SU-DHL-6 (cell line): Measurements from ENCODE around the gene HEATR1.

Experiments
- H2AFZ ChIP-seq: fragments of 200-600 bp; sonication (generic); 2 replicates; pipeline ENCODE4 v1.6.1; 2014; ENCODE audit warnings: low read depth, mild to moderate bottlenecking, moderate library complexity, mixed read lengths, antibody characterized with exemption, low read length; ENCODE audit not compliant: severe bottlenecking
- H3F3A ChIP-seq: fragments of 200-600 bp; shearing (Covaris generic); 2 replicates; pipeline ENCODE4 v1.6.0; 2016; ENCODE audit warnings: antibody characterized with exemption, mild to moderate bottlenecking; ENCODE audit not compliant: insufficient read depth
- H3K27ac ChIP-seq: fragments of 200-600 bp; sonication (generic); 2 replicates; pipeline ENCODE4 v1.5.1; 2016; ENCODE audit warnings: low read depth, mild to moderate bottlenecking, low read length, moderate library complexity, mixed read lengths
- H3K27me3 ChIP-seq: fragments of 200-600 bp; sonication (generic), shearing (Covaris generic); 2 replicates; pipeline ENCODE4 v1.6.0; 2014; ENCODE audit warnings: mild to moderate bottlenecking, low read length
- H3K36me3 ChIP-seq: fragments of 200-600 bp; sonication (generic); 2 replicates; pipeline ENCODE4 v1.6.1; 2014; ENCODE audit warnings: mild to moderate bottlenecking, low read length, mixed read lengths
- H3K4me2 ChIP-seq: fragments of 300-600, 200-600 bp; shearing (Covaris generic), sonication (generic); 2 replicates; pipeline ENCODE4 v1.6.0; 2014; ENCODE audit warnings: low read length, low read depth, mild to moderate bottlenecking; ENCODE audit not compliant: poor library complexity, severe bottlenecking
- H3K4me3 ChIP-seq: fragments of 200-600 bp; sonication (generic); 2 replicates; pipeline ENCODE4 v1.5.1; 2014; ENCODE audit warnings: antibody characterized with exemption, low read length, mild to moderate bottlenecking, mixed read lengths; ENCODE audit not compliant: insufficient read depth, poor library complexity, severe bottlenecking
- H3K79me2 ChIP-seq: fragments of 200-600 bp; sonication (generic); 2 replicates; pipeline ENCODE4 v1.6.1; 2014; ENCODE audit warnings: mild to moderate bottlenecking, low read length, moderate library complexity; ENCODE audit not compliant: insufficient read depth
- H3K9ac ChIP-seq: fragments of 200-600 bp; sonication (generic); 2 replicates; pipeline ENCODE4 v1.7.0; 2014; ENCODE audit warnings: mild to moderate bottlenecking, low read length
- H3K9me2 ChIP-seq: fragments of 200-600 bp; sonication (generic); replicated peaks from 2 replicates; pipeline ENCODE4 v1.6.1; 2014; ENCODE audit warnings: low read length; ENCODE audit not compliant: insufficient read depth
- H3K9me3 ChIP-seq: fragments of 200-600 bp; sonication (generic); 2 replicates; pipeline ENCODE4 v1.6.1; 2014; ENCODE audit warnings: low read length, mixed read lengths; ENCODE audit not compliant: insufficient read depth
- H4K20me1 ChIP-seq: fragments of 200-600 bp; sonication (generic); 2 replicates; pipeline ENCODE4 v1.6.1; 2014; ENCODE audit warnings: low read depth, mild to moderate bottlenecking, antibody characterized with exemption, low read length, moderate library complexity, mixed read lengths
- CTCF ChIP-seq: fragments of 200-600 bp; sonication (generic); IDR thresholded peaks from one replicate; pipeline ENCODE4 v1.5.1; 2017; ENCODE audit warnings: antibody characterized with exemption, mild to moderate bottlenecking, low read length, moderate library complexity; ENCODE audit not compliant: insufficient read depth, poor library complexity, severe bottlenecking
- EZH2phosphoT487 ChIP-seq: fragments of 200-600 bp; sonication (generic), shearing (Covaris generic); conservative IDR thresholded peaks from 2 replicates; pipeline ENCODE4 v1.6.1; 2018; ENCODE audit warnings: mild to moderate bottlenecking, antibody characterized with exemption, low read length, moderate library complexity, mixed read lengths

The HEATR1 gene

GRCh38 chr1:236511735-236512418 lies 92.4 kb downstream of the HEATR1 start:
- no peaks in the 10 kb centered on the region for H3K9me3 ChIP-seq

GRCh38 chr1:236509647-236510401 lies 94.5 kb downstream of the HEATR1 start:
- Histone ChIP-seq H3K79me2 (no peaks in the 10 kb centered on the region), H3F3A (no peaks in the 10 kb centered on the region), H3K9ac (no peak overlapping the region), H3K27me3 (no peaks in the 10 kb centered on the region), H3K4me2 (no peak overlapping the region), H3K27ac (no peak overlapping the region), H2AFZ (no peak overlapping the region), H3K4me3 (no peak overlapping the region), H4K20me1 (no peaks in the 10 kb centered on the region), H3K9me2 (no peaks in the 10 kb centered on the region), H3K36me3 (no peaks in the 10 kb centered on the region), H3K9me3 (no peaks in the 10 kb centered on the region)
- no peak for TF ChIP-seq EZH2phosphoT487
- no peak for TF ChIP-seq CTCF

More at GRCh38 chr1:236511735-236512418, 92.4 kb downstream of the HEATR1 start:
- Histone ChIP-seq H3K4me2 (no peak overlapping the region), H3F3A (no peaks in the 10 kb centered on the region), H3K27ac (no peak overlapping the region), H2AFZ (no peak overlapping the region), H3K9me2 (no peaks in the 10 kb centered on the region), H3K4me3 (no peak overlapping the region), H3K36me3 (no peaks in the 10 kb centered on the region), H3K9ac (no peak overlapping the region), H4K20me1 (no peaks in the 10 kb centered on the region), H3K27me3 (no peaks in the 10 kb centered on the region), H3K79me2 (no peaks in the 10 kb centered on the region)
- TF ChIP-seq CTCF: no peak
- TF ChIP-seq EZH2phosphoT487: no peak

- Histone ChIP-seq H3K4me3 (no peak overlapping the region), H3K9me3 (no peaks in the 10 kb centered on the region), H3K79me2 (no peaks in the 10 kb centered on the region), H4K20me1 (no peaks in the 10 kb centered on the region), H3K9me2 (no peaks in the 10 kb centered on the region), H3K4me2 (no peak overlapping the region), H3K36me3 (no peaks in the 10 kb centered on the region), H3K27me3 (no peaks in the 10 kb centered on the region), H2AFZ (no peak overlapping the region), H3K9ac (no peak overlapping the region), H3F3A (no peaks in the 10 kb centered on the region), H3K27ac (no peak overlapping the region)
- TF ChIP-seq EZH2phosphoT487: no peak
Measured at GRCh38 chr1:236509203-236509602, 95.1 kb downstream of the HEATR1 start.

- no peaks in the 10 kb centered on the region for H3K36me3 ChIP-seq
- H3K9ac ChIP-seq: no peak overlapping the region
- H3K9me2 ChIP-seq: no peaks in the 10 kb centered on the region
- H2AFZ ChIP-seq: no peak overlapping the region
- no peaks in the 10 kb centered on the region for H4K20me1 ChIP-seq
- H3K79me2 ChIP-seq: no peaks in the 10 kb centered on the region
- H3K4me2 ChIP-seq: no peak overlapping the region
- no peak overlapping the region for H3K4me3 ChIP-seq
- no peaks in the 10 kb centered on the region for H3F3A ChIP-seq
- H3K27me3 ChIP-seq: no peaks in the 10 kb centered on the region
- no peak overlapping the region for H3K27ac ChIP-seq
- no peak for TF ChIP-seq EZH2phosphoT487
- no peak for TF ChIP-seq CTCF
- H3K9me3 ChIP-seq: no peaks in the 10 kb centered on the region
Measured at GRCh38 chr1:236508593-236509027, 95.7 kb downstream of the HEATR1 start.
